Measurements from ENCODE around the gene TRMT44. TPM values are rescaled to one million over a fixed set of nuclear protein-coding genes. Genes with fewer than 3 reads are reported as not detected.

The TRMT44 gene
- total RNA-seq, 1 experiment from 2014 or later, result 25.8 TPM

DNA sequence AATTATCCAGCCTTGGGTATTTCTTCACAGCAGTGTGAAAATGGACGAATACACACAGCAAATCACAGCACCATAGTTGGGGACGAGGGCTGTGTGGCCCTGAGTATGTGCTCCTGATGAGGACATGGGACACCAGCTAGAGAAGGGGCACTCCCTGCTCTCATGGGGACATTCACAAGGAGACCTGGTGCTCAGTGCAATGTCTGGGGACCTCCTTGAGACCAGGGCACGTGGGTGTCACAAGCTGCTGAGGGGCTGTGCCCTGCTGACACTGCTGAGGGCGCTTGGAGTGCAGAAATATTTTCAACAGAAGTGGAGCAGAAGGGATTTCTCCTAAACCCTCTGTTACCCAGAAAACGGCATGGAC, 65.4 kb downstream of the TRMT44 start:
- no peak for ATAC-seq
- no peak for TF ChIP-seq YY1 (IDR thresholded peaks at IDR 0.05; ENCODE audit: extremely low read depth, insufficient replicate concordance, low read depth, low read length)
- no peak for TF ChIP-seq EGR1 (IDR thresholded peaks at IDR 0.05; ENCODE audit: low read depth)
- no peak for TF ChIP-seq CBX3 (IDR thresholded peaks at IDR 0.05; ENCODE audit: low read depth)
- no peak for TF ChIP-seq EZH2phosphoT487 (IDR thresholded peaks at IDR 0.05; ENCODE audit: borderline replicate concordance)
- TF ChIP-seq TCF7L2 (IDR thresholded peaks at IDR 0.05; ENCODE audit: borderline replicate concordance, extremely low read depth, insufficient read depth, insufficient read length), result no peak
- no peak for TF ChIP-seq RAD21 (IDR thresholded peaks at IDR 0.05; ENCODE audit: low read depth)
- no peak for TF ChIP-seq ZNF274 (IDR thresholded peaks at IDR 0.05; ENCODE audit: low read depth, low read length)
- no peak for TF ChIP-seq POLR2A (IDR thresholded peaks at IDR 0.05; ENCODE audit: borderline replicate concordance, extremely low read depth, insufficient read depth, insufficient read length)
- TF ChIP-seq FOSL1 (IDR thresholded peaks at IDR 0.05; ENCODE audit: low read depth), result no peak
- TF ChIP-seq SP1 (IDR thresholded peaks at IDR 0.05; ENCODE audit: low read depth), result no peak
- TF ChIP-seq, protein P1, sequence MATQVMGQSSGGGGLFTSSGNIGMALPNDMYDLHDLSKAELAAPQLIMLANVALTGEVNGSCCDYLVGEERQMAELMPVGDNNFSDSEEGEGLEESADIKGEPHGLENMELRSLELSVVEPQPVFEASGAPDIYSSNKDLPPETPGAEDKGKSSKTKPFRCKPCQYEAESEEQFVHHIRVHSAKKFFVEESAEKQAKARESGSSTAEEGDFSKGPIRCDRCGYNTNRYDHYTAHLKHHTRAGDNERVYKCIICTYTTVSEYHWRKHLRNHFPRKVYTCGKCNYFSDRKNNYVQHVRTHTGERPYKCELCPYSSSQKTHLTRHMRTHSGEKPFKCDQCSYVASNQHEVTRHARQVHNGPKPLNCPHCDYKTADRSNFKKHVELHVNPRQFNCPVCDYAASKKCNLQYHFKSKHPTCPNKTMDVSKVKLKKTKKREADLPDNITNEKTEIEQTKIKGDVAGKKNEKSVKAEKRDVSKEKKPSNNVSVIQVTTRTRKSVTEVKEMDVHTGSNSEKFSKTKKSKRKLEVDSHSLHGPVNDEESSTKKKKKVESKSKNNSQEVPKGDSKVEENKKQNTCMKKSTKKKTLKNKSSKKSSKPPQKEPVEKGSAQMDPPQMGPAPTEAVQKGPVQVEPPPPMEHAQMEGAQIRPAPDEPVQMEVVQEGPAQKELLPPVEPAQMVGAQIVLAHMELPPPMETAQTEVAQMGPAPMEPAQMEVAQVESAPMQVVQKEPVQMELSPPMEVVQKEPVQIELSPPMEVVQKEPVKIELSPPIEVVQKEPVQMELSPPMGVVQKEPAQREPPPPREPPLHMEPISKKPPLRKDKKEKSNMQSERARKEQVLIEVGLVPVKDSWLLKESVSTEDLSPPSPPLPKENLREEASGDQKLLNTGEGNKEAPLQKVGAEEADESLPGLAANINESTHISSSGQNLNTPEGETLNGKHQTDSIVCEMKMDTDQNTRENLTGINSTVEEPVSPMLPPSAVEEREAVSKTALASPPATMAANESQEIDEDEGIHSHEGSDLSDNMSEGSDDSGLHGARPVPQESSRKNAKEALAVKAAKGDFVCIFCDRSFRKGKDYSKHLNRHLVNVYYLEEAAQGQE (IDR thresholded peaks at IDR 0.05; ENCODE audit: low read depth), result no peak
- TF ChIP-seq EZH2 (IDR thresholded peaks at IDR 0.05), result no peak
- no peak for TF ChIP-seq CEBPB (IDR thresholded peaks at IDR 0.05; ENCODE audit: low read depth)
- no peak for TF ChIP-seq JUND (IDR thresholded peaks at IDR 0.05)
- no peak for TF ChIP-seq SIN3A (IDR thresholded peaks at IDR 0.05; ENCODE audit: low read depth)
- TF ChIP-seq, protein P2, sequence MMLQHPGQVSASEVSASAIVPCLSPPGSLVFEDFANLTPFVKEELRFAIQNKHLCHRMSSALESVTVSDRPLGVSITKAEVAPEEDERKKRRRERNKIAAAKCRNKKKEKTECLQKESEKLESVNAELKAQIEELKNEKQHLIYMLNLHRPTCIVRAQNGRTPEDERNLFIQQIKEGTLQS (IDR thresholded peaks at IDR 0.05), result no peak
- TF ChIP-seq, protein P3, sequence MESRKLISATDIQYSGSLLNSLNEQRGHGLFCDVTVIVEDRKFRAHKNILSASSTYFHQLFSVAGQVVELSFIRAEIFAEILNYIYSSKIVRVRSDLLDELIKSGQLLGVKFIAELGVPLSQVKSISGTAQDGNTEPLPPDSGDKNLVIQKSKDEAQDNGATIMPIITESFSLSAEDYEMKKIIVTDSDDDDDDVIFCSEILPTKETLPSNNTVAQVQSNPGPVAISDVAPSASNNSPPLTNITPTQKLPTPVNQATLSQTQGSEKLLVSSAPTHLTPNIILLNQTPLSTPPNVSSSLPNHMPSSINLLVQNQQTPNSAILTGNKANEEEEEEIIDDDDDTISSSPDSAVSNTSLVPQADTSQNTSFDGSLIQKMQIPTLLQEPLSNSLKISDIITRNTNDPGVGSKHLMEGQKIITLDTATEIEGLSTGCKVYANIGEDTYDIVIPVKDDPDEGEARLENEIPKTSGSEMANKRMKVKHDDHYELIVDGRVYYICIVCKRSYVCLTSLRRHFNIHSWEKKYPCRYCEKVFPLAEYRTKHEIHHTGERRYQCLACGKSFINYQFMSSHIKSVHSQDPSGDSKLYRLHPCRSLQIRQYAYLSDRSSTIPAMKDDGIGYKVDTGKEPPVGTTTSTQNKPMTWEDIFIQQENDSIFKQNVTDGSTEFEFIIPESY (IDR thresholded peaks at IDR 0.05; ENCODE audit: extremely low read depth, insufficient replicate concordance, low read length), result no peak
- TF ChIP-seq ELF1 (IDR thresholded peaks at IDR 0.05; ENCODE audit: borderline replicate concordance, low read depth), result no peak
- TF ChIP-seq, protein P4, sequence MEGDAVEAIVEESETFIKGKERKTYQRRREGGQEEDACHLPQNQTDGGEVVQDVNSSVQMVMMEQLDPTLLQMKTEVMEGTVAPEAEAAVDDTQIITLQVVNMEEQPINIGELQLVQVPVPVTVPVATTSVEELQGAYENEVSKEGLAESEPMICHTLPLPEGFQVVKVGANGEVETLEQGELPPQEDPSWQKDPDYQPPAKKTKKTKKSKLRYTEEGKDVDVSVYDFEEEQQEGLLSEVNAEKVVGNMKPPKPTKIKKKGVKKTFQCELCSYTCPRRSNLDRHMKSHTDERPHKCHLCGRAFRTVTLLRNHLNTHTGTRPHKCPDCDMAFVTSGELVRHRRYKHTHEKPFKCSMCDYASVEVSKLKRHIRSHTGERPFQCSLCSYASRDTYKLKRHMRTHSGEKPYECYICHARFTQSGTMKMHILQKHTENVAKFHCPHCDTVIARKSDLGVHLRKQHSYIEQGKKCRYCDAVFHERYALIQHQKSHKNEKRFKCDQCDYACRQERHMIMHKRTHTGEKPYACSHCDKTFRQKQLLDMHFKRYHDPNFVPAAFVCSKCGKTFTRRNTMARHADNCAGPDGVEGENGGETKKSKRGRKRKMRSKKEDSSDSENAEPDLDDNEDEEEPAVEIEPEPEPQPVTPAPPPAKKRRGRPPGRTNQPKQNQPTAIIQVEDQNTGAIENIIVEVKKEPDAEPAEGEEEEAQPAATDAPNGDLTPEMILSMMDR (IDR thresholded peaks at IDR 0.05 in 2 of 3, conservative IDR thresholded peaks at IDR 0.05 in 1 of 3; ENCODE audit: borderline replicate concordance in 1 of 3, insufficient read depth in 1 of 3, low read depth in 2 of 3, low read length in 2 of 3), result no peak
- TF ChIP-seq POLR2AphosphoS5 (IDR thresholded peaks at IDR 0.05; ENCODE audit: low read depth, low read length), result no peak
- no peak for DNase-seq (ENCODE audit: low read depth, low spot score)
- Histone ChIP-seq H3K79me2 (ENCODE audit: insufficient read depth, low read length) (no peaks in the 10 kb centered on the region), H4K20me1 (ENCODE audit: insufficient read depth) (no peaks in the 10 kb centered on the region), H2AFZ (ENCODE audit: low read depth, low read length, poor library complexity, severe bottlenecking) (no peak overlapping the region), H3K27ac (ENCODE audit: low read depth, low read length) (no peak overlapping the region), H3K4me3 (replicated peaks in 1 of 2; ENCODE audit: low read depth in 1 of 2, low read length in 2 of 2) (no peak overlapping the region), H3K4me2 (ENCODE audit: low read length) (no peak overlapping the region), H3K27me3 (ENCODE audit: insufficient read depth, low read length) (0 out of 2 replicates have a peak, but pooled peaks cover 3% of the 10 kb centered on the region), H3K36me3 (ENCODE audit: control insufficient read depth in 1 of 2, insufficient read depth in 2 of 2, low read length in 2 of 2) (no peaks in the 10 kb centered on the region), H3K9me3 (ENCODE audit: control insufficient read depth in 1 of 2, insufficient read depth in 1 of 2, low read depth in 1 of 2, low read length in 2 of 2) (no peaks in the 10 kb centered on the region), H3K9ac (ENCODE audit: low read length) (no peak overlapping the region), H3K4me1 (ENCODE audit: control insufficient read depth in 1 of 2, insufficient read depth in 2 of 2, low read length in 2 of 2) (peaks cover 0 to 4% of the 10 kb centered on the region in 2 experiments; a peak in 1 of 4 replicates), H3K9me2 (ENCODE audit: insufficient read depth) (no peaks in the 10 kb centered on the region)
- no TSS peak for BruUV-seq (replicated peaks)
- intact Hi-C loops (cut with micrococcal nuclease), result no loop called here
- CTCF ChIA-PET, result no interaction called here
- POLR2A ChIA-PET, result no interaction called here
- RAD21 ChIA-PET (ENCODE audit: low non-redundant PET in 1 of 2, low total read pairs in 2 of 2, uncharacterized antibody in 2 of 2, unreplicated experiment in 2 of 2), result no interaction called here
